Neutrophil (primary cell): ENCODE data around the gene PTPRN2.

Source experiments
- H3K27ac ChIP-seq: fragments of 200-600 bp; sonication (generic); 2 replicates; pipeline ENCODE4 v1.5.1; 2016; ENCODE audit warnings: mild to moderate bottlenecking, moderate library complexity
- H3K27me3 ChIP-seq: fragments of 200-600 bp; sonication (generic); 2 replicates; pipeline ENCODE4 v1.6.0; 2016; ENCODE audit warnings: mild to moderate bottlenecking
- H3K36me3 ChIP-seq: fragments of 200-600 bp; sonication (generic); 2 replicates; pipeline ENCODE4 v1.5.1; 2017
- H3K4me1 ChIP-seq, 2 experiments: fragments of 200-600 bp in 1 of 2; sonication (generic) in 1 of 2; 1 replicate in 1 of 2; 2 replicates in 1 of 2; pipeline versions ENCODE4 v1.5.1 to v1.6.1; 2013 to 2016; ENCODE audit warnings: low read depth in 1 of 2, low read length in 1 of 2, mild to moderate bottlenecking in 1 of 2, moderate library complexity in 1 of 2; ENCODE audit not compliant: control insufficient read depth in 1 of 2, insufficient read depth in 1 of 2
- H3K4me3 ChIP-seq, 2 experiments: fragments of 200-600 bp in 1 of 2; sonication (generic) in 1 of 2; 1 replicate in 1 of 2; 2 replicates in 1 of 2; pipeline ENCODE4 v1.5.1; 2013 to 2016; ENCODE audit warnings: low read depth in 1 of 2, low read length in 1 of 2, mild to moderate bottlenecking in 1 of 2, moderate library complexity in 1 of 2
- H3K9me3 ChIP-seq: fragments of 200-600 bp; sonication (generic); 2 replicates; pipeline ENCODE4 v1.5.1; 2016
- TF ChIP-seq, protein P1 (sequence below): fragments of 200-600 bp; sonication (generic); IDR thresholded peaks from 2 replicates; pipeline ENCODE4 v1.5.1; 2016; ENCODE audit warnings: antibody characterized with exemption

PTPRN2 gene

DNA sequence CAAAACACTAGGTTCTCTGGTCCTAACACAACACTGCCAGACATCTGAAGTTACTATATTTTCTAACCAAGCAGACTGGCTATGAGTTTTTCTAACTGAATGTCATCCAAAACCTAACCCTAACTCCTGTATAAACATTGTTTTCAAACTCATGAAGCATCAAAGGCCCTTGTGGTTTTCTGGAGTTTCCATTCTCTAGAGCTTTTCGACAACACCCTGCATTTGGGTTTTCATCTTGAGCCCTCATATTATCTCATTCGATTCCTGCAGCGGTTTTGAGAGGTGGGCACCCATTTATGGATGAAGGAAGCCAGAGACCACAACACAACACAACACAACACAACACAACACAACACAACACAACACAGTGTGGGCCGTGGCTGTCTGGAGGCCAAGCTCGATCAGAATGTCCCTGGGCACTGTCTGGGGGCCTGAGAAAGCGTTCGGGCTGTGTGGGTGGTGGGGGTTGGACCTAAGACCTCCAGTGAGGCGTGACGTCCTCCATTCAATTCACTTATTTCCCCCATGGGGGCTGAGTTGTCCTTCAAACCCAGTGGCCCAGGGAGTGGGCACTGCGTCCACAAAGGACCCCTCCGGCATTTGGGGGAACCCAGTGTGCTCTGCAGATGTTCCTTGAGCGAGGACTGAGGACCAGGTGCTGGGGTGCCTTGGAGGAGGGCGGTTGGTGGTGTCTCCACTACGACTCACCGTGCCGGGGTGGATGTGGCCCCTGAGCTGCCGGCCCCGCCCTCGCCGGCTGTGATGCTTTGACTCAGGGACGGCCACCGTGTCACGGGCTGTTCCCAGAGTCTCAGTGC, 760.4 kb downstream of the PTPRN2 start:
- TF ChIP-seq, protein P1, sequence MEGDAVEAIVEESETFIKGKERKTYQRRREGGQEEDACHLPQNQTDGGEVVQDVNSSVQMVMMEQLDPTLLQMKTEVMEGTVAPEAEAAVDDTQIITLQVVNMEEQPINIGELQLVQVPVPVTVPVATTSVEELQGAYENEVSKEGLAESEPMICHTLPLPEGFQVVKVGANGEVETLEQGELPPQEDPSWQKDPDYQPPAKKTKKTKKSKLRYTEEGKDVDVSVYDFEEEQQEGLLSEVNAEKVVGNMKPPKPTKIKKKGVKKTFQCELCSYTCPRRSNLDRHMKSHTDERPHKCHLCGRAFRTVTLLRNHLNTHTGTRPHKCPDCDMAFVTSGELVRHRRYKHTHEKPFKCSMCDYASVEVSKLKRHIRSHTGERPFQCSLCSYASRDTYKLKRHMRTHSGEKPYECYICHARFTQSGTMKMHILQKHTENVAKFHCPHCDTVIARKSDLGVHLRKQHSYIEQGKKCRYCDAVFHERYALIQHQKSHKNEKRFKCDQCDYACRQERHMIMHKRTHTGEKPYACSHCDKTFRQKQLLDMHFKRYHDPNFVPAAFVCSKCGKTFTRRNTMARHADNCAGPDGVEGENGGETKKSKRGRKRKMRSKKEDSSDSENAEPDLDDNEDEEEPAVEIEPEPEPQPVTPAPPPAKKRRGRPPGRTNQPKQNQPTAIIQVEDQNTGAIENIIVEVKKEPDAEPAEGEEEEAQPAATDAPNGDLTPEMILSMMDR, result no peak
- Histone ChIP-seq H3K9me3 (no peaks in the 10 kb centered on the region), H3K27ac (no peak overlapping the region), H3K27me3 (no peaks in the 10 kb centered on the region), H3K36me3 (no peaks in the 10 kb centered on the region), H3K4me3 (no peak overlapping the region), H3K4me1 (no peaks in the 10 kb centered on the region)

DNA sequence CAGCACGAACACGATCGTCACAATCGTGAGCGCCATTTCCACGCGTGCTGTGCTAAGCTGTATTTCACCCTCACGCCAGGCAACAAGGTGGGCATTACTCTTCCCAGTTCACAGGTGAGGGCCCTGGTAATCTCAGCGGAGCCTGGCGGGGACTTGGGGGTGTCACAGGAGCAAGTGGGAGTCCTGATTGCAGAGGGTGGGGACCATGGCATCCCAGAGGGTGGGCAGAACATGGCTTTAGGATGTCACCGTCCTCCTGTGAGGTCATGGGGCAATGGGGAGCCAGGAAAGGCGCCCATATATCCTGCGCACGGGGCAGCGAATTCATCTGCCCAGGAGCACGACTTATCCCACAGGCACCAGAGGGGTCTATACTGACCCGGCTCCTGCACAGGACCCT, 761.1 kb downstream of the PTPRN2 start:
- H3K27me3 ChIP-seq, result no peaks in the 10 kb centered on the region
- TF ChIP-seq, protein P1, result no peak
- no peak overlapping the region for H3K27ac ChIP-seq
- no peaks in the 10 kb centered on the region for H3K4me1 ChIP-seq
- no peaks in the 10 kb centered on the region for H3K36me3 ChIP-seq
- no peak overlapping the region for H3K4me3 ChIP-seq
- H3K9me3 ChIP-seq, result no peaks in the 10 kb centered on the region

DNA sequence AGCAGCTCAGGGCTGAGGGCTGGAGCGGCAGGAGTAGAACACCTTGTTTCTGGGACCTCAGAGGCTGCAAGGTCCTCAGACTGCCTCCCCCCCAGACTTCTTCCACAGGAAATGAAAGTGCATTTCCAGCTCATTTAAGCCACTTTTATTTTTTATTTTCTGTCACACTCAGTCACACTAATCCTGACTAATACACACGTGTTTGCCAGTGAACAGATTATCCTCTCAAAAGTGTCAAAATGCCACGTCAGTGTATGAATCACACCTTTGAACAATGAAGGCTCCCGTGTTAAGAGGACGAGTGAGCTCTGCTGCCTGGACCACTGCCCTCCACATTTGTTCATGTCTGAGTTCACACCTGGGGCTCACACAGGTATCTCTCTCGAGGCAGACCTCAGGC, 762.3 kb downstream of the PTPRN2 start:
- Histone ChIP-seq H3K36me3 (no peaks in the 10 kb centered on the region), H3K9me3 (no peaks in the 10 kb centered on the region), H3K4me3 (no peak overlapping the region), H3K4me1 (no peaks in the 10 kb centered on the region), H3K27me3 (no peaks in the 10 kb centered on the region), H3K27ac (no peak overlapping the region)
- TF ChIP-seq, protein P1, result no peak

DNA sequence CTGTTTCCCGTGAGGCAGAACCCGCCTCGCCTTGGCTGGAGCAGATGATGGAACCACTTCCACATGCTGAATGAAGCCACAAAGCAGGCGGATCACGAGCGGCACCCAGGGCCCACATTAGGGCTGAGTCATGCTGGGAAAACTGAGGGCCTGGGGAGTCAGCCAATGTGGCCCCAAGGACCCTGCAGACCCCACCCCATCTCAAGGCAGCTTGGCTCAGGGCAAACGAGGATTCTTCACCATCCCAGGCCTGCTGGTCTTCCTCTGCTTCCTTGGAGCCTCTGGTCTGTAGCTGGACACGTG, 762.9 kb downstream of the PTPRN2 start:
- Histone ChIP-seq H3K27me3 (no peaks in the 10 kb centered on the region), H3K9me3 (no peaks in the 10 kb centered on the region), H3K27ac (no peak overlapping the region), H3K4me1 (no peaks in the 10 kb centered on the region), H3K4me3 (no peak overlapping the region), H3K36me3 (no peaks in the 10 kb centered on the region)
- TF ChIP-seq, protein P1, result no peak

DNA sequence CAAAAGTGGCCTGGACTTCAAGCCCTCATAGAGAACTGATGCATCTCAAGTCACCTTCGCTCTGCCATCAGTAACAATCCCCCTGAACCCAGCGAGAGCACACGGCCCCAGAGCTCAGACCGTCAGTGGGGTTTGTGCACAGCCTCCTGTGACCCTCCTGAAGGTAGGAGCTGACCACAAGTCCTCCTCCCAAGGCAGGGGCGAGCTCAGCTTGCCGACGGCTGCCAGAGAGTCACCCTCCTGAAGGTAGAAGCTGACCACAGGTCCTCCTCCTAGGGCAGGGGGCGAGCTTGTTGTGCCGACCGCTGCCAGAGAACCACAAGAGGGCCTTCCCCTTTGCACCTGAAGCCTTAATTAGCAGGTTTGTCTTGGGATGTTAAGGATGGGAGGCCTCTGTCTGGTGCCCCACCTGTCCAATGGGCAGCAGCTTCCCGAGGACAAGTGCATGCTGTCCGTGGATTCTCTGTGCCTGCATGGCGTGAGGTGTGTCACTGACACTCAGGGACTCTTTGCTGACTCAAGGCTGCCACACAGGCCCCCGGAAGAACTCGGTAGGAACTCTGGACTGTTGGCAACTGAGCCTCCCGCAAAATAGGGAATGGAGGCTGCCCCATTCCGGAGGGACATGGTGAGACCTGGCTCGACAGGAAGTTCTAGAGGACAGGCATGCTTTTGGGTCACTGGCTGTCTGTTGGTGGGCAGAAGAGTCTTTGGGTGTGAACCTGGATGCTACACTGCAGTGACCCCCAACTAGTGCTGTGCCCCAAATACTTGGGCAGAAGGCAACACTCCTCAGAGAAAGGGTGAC, 763.4 kb downstream of the PTPRN2 start:
- TF ChIP-seq, protein P1, result no peak
- H3K36me3 ChIP-seq, result no peaks in the 10 kb centered on the region
- H3K4me1 ChIP-seq, result no peaks in the 10 kb centered on the region
- no peak overlapping the region for H3K4me3 ChIP-seq
- H3K27ac ChIP-seq, result no peak overlapping the region
- H3K9me3 ChIP-seq, result no peaks in the 10 kb centered on the region
- no peaks in the 10 kb centered on the region for H3K27me3 ChIP-seq
